HG02973 (cell line): ENCODE measurements around the gene IQCH.

Experiments used
- ATAC-seq: cut with Tn5 transposase; IDR thresholded peaks from one replicate; pipeline ENCODE4 v1.9.1; 2021; ENCODE audit warnings: moderate library complexity; ENCODE audit not compliant: unreplicated experiment

IQCH gene

DNA sequence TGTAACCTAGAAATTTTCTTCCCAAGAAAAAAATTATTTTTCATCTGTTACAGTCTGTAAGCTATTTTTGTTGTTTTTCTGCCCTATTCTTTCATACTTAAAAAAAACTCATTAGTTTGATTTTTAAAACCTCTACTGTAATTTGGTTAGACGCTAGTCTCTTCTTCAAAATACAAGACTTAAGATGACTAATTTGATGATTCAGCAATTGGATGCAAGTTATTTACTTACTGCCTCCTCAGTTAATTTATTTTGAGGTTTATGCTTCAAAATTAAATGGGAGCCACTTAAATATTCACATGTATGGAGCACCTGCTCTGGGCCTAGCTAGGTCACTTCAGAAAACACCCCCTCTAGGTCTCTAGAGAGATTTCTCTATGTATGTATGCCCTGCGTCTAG, 132.4 kb downstream of the IQCH start:
- no peak for ATAC-seq

DNA sequence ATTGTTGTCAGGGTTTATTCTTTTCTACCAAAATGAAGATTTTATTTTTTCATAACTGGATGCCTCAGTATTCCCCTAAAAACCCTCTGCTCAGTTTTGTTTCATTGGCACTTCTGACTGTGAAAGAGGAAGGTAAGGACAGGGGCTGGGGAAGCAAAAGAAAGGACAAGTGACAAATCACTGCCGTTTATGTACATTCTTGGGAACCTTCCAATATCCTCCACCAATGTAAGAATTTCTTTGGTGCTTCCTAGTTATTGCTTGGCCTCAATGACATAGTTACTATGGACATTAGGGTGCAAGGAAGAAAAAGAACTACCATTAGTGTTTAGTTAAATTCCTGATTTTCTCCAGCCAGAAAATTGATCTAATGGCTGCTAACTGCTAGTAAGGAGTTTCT, 135.4 kb downstream of the IQCH start:
- no peak for ATAC-seq

DNA sequence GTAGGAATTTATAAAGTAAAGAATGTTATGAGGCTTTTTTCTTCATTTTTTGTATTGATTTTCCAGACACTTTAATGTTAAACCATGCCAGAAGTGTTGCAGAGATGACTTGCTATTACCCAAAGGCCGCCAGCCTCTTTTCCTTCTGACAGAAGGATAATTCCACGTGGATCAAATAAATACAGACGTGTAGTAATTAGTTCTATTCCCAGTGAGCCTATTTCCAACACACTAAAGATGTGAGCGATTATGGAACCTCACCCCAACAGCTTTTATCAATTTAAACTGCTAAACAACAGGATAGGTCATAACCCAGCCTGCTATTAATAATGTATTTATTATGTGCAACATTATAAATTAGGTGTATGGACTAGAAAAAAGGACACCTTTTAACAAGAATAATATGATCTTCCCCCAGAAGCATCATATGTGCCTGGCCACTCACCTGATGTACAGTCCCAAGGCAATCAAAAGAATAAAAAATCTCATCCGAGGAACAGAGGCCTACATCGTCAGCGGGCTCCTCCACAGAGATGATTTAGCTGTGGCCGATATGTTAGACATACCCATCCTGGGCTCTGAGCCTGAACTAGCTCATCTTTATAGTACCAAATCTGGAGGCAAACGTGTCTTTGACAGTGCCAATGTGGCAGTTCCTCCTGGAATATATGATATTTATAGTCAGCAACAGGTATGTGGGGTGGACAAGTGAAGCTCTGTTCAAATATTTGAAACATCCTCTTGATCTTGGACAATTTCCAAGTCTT, 140.5 kb downstream of the IQCH start:
- no peak for ATAC-seq

DNA sequence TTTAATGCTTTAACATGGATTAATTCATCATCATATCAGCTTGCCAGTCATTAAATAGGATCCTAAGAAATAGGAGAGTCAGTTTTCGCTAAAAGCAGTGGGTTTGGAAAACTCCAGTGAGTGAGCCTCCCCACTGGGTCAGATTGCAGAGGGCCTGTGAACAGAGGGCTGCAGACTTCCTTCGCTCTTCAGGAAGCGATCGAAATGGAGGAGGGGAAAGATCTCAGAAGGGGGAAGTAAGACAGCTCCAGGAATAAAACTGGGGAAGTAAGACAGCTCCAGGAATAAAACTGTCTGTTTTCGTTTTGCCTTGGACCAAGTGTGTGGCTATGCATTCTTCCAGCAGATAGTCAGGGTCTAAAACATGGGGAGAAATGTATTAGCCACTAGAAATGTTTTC, 141.5 kb downstream of the IQCH start:
- ATAC-seq, result no peak

GRCh38 chr15:67397139-67397538, 142.6 kb downstream of the IQCH start:
- ATAC-seq, result no peak

GRCh38 chr15:67399925-67400324, 145.3 kb downstream of the IQCH start:
- ATAC-seq, result no peak

DNA sequence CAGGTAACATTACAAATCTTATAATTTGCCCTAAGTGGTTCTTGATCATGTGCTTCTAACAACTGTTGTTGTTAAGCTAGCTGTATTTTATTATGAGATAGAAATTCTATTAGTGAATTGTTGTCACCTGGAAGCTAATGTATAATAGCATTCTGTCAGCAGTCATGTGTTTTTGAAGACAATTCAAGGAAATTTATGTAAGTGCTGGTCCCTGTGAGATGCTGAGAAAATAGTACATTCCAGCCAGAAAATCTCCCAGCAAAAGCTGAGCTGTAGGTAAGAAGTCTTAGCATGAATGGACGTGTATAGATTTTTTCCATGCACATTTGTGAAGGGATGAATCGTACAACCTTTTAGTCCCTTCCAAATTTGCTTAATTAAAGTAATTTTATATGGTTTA, 146.3 kb downstream of the IQCH start:
- ATAC-seq, result no peak

DNA sequence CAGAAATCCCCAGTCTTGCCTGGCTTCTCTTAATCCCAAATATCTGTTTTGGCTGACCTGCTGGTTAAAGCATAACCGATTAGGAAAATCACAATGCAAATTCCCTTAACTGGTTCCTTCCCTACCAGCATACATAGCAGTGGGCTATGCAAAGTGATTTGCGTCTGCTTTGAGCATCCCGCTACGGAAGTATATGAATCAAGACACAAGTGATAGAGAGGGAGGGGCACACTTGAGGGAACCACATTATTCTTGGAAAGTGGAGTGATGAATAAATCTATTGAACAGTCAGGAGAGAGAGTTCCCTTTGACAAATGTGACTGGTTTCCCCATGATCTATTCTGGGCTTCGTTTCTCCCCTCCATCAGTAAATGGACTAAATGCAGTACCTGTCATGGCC, 146.8 kb downstream of the IQCH start:
- ATAC-seq, result no peak

DNA sequence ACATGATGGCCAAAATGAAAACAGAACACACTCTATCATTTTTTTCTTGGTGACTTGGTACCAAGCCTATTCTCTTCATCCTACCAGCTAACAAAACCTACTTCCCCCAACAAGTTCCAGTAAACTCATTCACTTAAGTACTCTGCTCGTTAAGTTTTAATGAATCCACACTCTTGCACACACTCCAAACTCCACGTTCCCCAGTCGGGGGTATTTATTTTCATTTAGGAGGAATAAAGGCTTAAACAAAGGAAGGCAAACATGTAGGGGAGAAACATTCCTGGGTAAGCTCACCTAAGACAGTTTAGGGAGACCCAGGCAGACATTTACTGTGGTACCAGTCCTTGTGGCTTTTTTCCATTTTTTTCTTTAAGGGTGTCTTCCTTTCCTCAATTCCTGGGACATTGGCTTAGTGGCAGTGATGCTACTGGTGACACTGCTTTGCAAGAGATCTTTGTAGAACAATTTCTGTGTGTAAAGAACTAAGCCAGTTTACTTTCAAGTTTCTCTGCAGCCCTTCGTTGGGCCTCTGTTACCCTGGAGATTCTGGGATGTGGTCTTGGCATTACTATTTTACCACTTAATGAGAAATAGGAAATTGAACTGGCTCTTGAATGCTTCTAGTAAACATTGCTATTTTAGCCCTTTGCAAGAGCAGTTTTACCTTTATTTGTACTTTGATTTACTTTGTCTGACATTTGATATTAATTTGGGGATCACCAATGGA, 149.0 kb downstream of the IQCH start:
- no peak for ATAC-seq

- no peak for ATAC-seq
These were observed 150.9 kb downstream of the IQCH start for GRCh38 chr15:67405208-67406191.

- no peak for ATAC-seq
These were observed 151.8 kb downstream of the IQCH start for GRCh38 chr15:67406257-67406861.

- no peak for ATAC-seq
These were observed 153.2 kb downstream of the IQCH start for GRCh38 chr15:67407786-67408185.

DNA sequence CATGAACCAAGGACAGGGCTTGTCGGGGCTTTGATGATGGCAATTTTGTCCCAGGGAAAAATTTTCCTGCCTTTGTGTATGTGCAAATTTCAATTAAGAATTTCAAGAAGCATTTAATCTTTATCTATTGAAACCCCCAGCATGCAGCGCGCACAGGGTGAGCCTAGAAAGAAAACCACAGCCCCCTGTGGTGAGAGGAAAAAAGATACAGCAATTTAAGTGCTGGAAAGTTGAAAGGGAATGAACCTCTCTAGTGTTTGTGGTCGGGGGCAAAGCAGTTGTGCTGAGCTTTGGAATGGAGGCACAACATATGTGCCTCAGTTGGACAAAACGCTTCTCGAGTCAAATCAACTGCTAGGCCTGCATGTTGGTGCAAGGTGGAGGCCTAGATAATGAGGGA, 154.6 kb downstream of the IQCH start:
- ATAC-seq, result no peak

GRCh38 chr15:67411486-67411885, 156.9 kb downstream of the IQCH start:
- no peak for ATAC-seq

GRCh38 chr15:67413770-67414390, 159.3 kb downstream of the IQCH start:
- ATAC-seq, result no peak

- no peak for ATAC-seq
These were observed 160.6 kb downstream of the IQCH start for GRCh38 chr15:67415181-67415580.

DNA sequence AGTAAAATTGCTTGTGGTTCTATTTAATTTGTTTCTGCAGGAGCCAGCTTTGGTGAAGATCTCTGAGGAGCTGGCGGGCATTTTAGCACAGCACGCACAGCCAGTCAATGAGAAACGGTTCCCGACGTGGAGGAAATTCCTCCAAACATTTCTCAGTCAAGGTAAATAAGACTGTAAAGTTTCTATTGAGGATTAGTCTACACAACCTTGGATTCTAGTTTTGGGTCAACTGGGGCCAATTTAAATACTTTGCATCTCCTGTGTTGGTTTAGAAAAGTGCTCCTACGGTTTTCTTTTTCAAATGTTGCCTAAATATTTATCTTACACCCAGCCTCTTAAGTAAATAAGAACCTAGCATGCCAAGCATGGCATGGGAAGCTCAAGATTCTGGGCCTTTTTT, 162.3 kb downstream of the IQCH start:
- no peak for ATAC-seq

DNA sequence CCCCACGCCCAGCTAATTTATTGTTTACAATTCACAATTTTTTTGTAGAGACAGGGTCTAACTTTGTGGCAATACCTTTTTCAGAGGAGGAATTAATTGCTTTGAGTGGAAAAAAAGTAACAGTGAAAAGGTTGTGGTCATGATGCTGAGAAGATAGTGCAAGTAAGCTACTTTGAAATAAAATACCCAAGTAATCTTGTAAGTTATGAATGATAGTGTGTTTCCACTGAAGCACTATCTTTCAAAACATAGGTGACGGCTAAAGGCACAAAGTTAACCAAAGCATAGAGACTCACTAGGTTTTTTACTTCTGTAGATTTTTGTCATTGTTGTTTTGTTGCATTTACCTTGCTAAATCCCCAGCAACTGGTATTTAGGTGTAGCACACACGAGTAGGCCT, 165.1 kb downstream of the IQCH start:
- no peak for ATAC-seq

DNA sequence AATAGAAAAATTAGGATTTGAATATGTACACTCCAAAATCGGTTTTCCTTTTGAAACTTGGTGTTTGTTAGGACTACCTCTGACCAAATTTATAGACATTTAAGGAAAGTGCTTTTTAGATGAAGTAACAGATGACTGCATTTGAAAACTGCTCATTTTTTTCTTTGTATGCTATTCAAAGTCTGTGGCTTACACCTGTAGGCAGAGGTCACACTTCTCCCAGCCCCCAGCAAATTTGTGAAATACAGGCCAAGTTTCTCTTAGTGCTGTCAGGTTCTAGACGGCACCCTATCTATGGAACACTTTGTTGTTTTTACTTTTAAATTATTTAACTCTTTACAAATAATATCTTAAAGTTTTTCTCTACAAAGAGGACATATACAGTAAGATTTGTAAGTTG, 165.6 kb downstream of the IQCH start:
- no peak for ATAC-seq

GRCh38 chr15:67421105-67421504, 166.5 kb downstream of the IQCH start:
- no peak for ATAC-seq

DNA sequence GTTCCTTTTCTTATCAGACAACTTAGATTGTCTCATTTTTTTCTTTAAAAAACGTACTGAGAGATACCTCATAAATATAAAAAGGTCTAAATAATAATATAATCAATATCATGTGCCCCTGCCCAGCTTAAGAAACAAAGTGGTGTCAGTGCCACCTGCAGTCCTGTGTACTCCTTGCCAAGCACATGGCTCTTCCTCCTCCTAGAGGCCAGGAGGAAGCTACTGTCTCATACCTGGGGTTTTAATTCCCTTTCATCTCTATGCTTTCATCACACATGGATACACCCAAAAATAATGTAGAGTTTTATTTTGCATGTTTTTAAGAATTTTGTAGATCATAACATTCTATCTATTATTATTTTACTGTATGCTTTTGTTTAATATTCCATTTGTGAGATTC, 167.7 kb downstream of the IQCH start:
- no peak for ATAC-seq
